HG02943 (cell line): ENCODE results near the gene ACBD3.
A peak's percentile ranks its signal among the peaks of the same experiment; 100 is the strongest.

Experiments used
- ATAC-seq: cut with Tn5 transposase; IDR thresholded peaks from one replicate; pipeline ENCODE4 v1.9.1; 2021; ENCODE audit warnings: mild to moderate bottlenecking, low read depth, moderate library complexity; ENCODE audit not compliant: unreplicated experiment

The ACBD3 gene

DNA sequence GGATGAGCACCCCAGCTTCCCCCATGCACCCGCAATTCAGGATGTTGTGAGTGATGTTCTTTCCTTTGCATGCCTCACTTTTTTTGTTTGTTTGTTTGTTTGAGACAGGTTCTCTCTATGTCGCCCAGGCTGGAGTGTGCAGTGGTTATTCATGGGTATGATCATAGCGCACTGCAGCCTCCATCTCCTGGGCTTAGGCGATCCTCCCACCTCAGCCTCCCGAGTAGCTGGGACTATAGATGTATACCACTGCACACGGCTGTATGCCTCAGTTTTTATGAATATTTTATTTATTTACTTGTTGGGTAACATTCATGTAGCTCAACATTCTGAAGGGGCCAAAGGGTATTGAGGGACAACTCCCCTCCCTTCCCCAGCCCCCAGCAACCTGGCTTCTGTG, 69.2 kb downstream of the ACBD3 start:
- ATAC-seq, result no peak

DNA sequence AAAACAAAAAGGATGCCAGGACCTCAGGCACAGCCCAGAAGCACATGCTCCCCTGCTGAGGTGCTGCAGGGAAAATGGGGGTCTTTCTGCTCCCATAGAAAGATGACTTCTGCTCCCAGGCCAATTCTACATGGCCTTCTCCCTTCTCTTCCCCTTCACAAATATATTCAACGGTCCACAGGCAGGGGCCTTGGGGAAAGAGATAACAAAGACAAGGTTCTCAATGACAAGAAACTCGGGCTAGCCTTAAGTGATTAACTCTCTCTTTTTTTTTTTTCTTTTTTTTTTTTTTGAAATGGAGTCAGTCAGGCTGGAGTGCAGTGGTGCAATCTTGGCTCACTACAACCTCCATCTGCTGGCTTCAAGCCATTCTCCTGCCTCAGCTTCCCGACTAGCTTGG, 69.9 kb downstream of the ACBD3 start:
- ATAC-seq, result no peak

DNA sequence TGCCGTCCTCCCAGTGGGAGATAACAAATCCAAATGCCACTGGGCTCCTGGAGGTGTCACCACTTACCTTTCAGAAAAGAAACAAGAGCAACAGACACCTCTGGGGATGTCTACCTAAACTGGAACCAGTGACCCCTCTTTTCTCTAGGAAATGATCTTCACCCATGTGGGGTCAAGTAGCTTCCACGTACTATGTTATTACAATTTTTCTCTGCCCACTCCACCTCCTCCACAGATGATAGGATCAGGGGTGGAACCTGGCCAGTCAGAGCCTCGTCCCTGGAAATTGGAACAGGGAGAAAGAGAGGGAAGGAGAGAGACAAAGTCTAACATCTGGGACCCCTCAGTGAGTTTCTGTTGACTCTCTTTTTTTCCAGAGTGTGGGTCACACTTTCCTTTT, 73.9 kb downstream of the ACBD3 start:
- no peak for ATAC-seq

GRCh38 chr1:226111883-226112261, 74.7 kb downstream of the ACBD3 start:
- ATAC-seq, result no peak

GRCh38 chr1:226111098-226111882, 75.3 kb downstream of the ACBD3 start:
- ATAC-seq, result no peak

GRCh38 chr1:226110249-226111097, 76.1 kb downstream of the ACBD3 start:
- peak; percentile 72 for ATAC-seq

DNA sequence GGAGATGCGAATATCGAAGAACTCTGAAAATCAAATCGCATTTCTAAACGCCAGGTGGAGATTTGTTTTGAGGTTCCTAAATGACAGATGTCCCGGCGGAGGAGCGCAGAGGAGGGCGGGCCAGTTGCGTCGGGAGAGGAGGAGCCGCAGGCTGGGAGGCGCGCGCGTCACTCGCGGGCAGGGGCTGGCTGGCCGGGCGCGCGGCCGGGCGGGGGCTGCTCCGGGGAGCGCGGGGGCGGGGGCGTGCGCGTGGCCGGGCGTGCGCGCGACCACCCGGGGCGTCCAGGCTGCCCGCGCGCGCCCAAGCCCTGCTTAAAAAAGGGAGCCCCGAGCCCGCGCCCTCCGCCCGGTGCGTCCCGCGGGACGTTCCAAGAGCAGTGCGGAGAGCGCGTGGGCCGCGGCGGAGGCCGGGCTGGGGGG, 76.7 kb downstream of the ACBD3 start:
- peak; percentile 75 for ATAC-seq

GRCh38 chr1:226108935-226109828, 77.4 kb downstream of the ACBD3 start:
- peak; percentile 10 for ATAC-seq

GRCh38 chr1:226107471-226108460, 78.8 kb downstream of the ACBD3 start:
- ATAC-seq, result no peak

DNA sequence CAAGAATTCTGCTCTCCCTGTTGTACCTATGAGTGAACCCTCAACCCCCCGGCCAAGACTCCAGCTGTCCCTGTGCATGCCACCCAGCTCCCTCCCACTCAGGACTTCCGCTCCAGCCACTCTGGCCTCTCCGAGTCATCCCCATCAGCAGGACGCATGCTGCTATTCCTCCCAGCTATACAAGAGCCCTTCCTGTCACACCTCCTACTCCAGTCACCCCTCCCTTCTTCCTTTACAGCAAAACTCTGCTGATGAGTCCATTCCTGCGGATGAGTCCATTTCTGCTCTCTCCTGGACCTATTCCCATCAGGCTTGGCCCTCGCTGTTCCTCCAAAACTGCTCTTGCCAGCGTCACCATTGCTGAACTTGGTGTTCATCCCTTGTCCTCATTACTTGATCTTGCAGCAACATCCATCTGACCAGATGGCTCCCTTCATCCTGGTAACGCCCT, 81.8 kb downstream of the ACBD3 start:
- ATAC-seq, result no peak

GRCh38 chr1:226100436-226101391, 85.8 kb downstream of the ACBD3 start:
- ATAC-seq, result no peak

DNA sequence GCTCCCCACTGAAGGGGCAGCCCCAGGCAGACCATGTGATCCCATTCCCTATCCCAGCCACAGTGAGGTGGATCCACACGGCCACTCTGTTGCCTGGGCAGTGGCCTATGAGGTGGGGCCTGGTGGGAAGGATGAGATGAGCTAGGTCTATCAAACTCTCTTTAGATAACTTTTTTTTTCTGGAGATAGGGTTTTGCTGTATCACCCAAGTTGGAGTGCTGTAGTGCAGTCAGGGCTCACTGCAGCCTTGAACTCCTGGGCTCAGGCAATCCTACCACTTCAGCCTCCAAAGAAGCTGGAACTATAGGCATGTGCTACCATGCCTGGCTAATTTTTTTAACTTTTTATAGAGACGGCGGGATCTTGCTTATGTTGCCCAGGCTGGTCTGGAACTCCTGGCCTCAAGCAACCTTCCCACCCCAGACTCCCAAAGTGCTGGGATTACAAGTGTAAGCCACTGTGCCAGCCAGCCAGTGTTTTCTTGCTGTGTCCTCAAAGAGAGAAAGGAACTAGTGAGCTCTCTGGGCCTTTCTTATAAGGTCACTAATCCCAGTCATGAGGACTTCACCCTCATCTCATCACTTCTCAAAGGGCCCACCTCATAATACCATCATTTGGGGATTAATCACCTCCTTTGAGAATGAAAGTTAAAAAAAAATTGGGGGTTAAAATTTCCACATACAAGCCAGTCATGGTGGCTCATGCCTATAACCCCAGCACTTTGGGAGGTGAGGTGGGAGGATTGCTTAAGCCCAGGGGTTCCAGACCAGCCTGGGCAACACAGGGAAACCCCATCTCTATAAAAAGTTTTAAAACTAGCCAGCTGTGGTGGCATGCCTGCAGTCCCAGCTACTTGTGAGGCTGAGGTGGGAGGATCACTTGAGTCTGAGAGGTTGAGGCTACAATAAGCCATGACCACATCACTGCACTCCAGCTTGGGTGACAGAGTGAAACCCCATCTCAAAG, 87.4 kb downstream of the ACBD3 start:
- no peak for ATAC-seq

DNA sequence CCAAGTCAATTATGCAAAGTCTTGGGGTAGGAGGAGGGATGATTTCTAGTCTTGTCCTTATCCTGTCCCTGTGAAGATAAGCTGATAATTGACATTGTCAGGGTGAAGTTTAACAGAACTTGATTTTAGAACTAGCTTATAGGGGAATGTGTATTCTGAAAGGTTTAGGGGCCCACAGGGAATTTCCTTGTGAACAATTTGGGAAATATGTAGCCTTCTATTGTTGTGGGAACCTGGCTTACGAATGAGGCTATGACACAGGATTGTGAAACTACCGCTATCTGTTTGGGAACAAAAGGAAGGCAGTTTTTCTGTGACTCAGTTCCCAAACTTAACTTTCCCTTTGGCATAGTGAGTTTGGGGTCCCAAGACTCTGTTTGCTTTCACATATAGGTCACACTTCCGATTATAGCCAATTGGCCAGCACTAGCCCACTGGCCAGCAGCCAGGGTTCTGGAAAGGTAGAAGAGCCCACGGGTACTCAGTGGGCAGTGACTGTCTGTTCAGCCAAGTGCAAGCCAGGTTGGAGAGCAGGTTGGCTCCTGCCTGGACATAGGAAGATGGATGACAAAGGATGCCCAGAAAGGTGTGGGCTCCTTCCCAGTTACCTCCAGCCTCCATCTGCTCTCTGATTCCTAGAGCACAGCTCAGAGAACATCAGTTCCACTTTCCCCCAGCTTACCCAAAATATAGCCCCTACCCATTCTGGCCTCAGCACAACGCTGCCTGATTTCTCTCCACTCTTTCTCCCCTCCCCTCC, 88.5 kb downstream of the ACBD3 start:
- no peak for ATAC-seq

- ATAC-seq, result no peak
These were observed 91.3 kb downstream of the ACBD3 start for GRCh38 chr1:226095286-226095685.
